Rectal smooth muscle tissue (tissue), 1 donor: ENCODE data around the gene PARD6B.
"Not testable (repeated sequence)": the region's sequence is repeated elsewhere in the genome, so short reads cannot be mapped to it uniquely, and the experiment has no call there.

Experiments
- H3K27ac ChIP-seq: one replicate; pipeline ENCODE4 v1.7.0; 2013; ENCODE audit warnings: low read depth, low read length, inconsistent platforms
- H3K27me3 ChIP-seq: one replicate; pipeline ENCODE4 v1.7.0; 2013; ENCODE audit warnings: low read length; ENCODE audit not compliant: control insufficient read depth, insufficient read depth
- H3K36me3 ChIP-seq: one replicate; pipeline ENCODE4 v1.7.0; 2013; ENCODE audit warnings: low read length; ENCODE audit not compliant: control insufficient read depth, insufficient read depth
- H3K4me1 ChIP-seq: one replicate; pipeline ENCODE4 v1.7.0; 2013; ENCODE audit warnings: low read length; ENCODE audit not compliant: control insufficient read depth, insufficient read depth
- H3K4me3 ChIP-seq: one replicate; pipeline ENCODE4 v1.7.0; 2013; ENCODE audit warnings: low read length
- H3K9ac ChIP-seq: one replicate; pipeline ENCODE4 v1.7.0; 2013; ENCODE audit warnings: low read length

The PARD6B gene

DNA sequence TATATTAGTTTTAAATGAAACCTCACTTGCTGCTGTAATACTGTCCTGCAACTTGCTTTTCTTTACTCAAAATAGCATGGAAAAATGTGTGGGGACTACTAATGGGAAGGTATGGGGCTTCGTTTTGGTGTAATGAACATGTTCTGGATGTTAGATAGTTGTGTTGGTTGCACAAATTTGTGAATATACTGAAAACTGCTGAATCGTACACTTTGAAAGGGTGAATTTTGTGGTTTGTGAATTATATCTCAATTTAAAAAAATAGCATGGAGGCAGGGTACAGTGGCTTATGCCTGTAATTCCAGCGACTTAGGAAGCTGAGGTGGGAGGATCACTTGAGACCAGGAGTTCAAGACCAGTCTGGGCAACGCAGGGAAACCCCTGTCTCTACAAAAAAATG, 65.8 kb downstream of the PARD6B start:
- H3K36me3 ChIP-seq: no peaks in the 10 kb centered on the region
- no peak overlapping the region for H3K9ac ChIP-seq
- no peak overlapping the region for H3K27ac ChIP-seq
- peaks cover 2% of the 10 kb centered on the region for H3K4me1 ChIP-seq
- no peak overlapping the region for H3K4me3 ChIP-seq
- H3K27me3 ChIP-seq: no peaks in the 10 kb centered on the region

DNA sequence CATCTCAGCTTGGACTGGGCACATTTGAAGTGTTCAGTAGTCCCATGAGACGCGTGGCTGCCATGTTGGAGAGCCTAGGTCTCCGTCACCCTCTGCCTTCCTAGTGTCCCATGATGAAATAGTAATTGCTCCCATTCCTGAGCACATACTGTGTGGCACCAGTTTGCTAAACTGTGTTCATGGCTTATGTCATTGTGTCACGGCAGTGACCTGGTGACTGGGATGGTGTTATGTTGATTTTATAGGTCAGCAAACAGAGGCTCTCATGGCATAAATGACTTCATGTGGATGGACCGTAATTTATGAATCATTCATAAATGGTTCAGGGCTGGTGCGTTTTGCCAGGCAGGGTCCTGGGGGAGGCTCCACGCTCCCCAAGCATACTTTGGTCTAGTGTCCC, 67.3 kb downstream of the PARD6B start:
- H3K27ac ChIP-seq: no peak overlapping the region
- H3K9ac ChIP-seq: no peak overlapping the region
- no peaks in the 10 kb centered on the region for H3K36me3 ChIP-seq
- no peak overlapping the region for H3K4me3 ChIP-seq
- peaks cover 2% of the 10 kb centered on the region for H3K4me1 ChIP-seq
- no peaks in the 10 kb centered on the region for H3K27me3 ChIP-seq

DNA sequence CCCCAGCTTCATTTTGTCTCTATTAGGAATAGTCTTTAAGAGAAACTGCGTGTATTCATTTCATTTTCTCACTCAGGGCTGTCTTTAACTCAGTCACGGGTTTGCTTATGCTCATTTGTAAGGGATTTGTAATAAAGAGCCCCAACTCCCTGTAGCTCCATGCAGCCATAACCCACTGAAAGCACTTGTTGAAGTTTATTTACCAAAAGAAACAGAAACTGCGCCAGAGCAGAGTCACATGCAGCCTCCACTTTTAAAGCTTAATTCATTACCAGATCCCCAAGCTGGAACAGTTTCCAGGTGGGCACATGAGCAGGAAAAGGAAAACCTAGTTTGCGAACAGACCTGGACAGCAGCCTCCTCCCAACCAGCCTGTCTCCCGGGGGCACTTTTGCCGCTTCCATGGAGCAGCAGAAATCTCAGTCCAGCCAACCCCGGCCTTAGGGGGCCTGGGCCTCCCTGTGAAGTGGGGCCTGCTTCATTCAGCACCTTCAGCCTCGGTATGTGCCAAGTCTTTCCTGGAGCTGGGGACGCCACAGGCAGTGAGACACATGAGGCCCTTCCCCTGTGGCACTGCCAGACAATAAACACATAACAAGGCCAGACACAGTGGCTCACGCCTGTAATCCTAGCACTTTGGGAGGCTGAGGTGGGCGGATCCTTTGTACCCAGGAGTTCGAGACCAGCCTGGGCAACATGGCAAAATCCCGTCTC, 68.0 kb downstream of the PARD6B start:
- Histone ChIP-seq H3K36me3 (no peaks in the 10 kb centered on the region), H3K4me1 (no peaks in the 10 kb centered on the region), H3K27ac (no peak overlapping the region), H3K9ac (no peak overlapping the region), H3K4me3 (no peak overlapping the region), H3K27me3 (no peaks in the 10 kb centered on the region)

DNA sequence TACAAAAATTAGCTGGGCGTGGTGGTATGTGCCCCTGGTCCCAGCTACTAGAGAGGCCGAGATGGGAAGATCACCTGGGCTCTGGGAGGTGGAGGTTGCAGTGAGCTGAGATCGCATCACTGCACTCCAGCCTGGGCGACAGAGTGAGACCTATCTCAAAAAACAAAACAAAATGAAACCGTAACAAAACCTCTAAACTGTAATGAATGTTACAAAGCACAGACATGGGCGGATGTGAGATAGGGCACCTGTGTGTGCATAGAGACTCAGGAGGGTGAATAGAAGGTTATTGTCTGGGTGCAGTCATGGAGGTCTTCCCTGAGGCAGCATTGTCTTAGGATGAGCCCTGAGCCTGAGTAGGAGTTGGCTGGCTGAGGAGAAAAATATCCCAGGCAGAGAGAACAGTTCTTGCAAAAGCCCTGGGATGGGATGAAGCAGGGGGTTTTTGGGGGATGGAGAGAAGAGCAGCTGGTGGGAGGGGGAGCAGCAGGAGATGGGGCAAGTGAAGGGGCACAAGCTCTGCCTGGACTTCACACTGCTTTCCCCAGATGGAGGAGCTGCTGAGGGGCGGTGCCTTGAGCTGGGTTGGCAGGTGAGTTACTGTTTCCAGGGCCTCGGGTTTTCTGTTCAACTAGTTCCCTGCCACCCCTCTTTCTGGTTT, 68.6 kb downstream of the PARD6B start:
- no peak overlapping the region for H3K4me3 ChIP-seq
- H3K27ac ChIP-seq: no peak overlapping the region
- no peaks in the 10 kb centered on the region for H3K4me1 ChIP-seq
- H3K36me3 ChIP-seq: no peaks in the 10 kb centered on the region
- H3K9ac ChIP-seq: no peak overlapping the region
- no peaks in the 10 kb centered on the region for H3K27me3 ChIP-seq

DNA sequence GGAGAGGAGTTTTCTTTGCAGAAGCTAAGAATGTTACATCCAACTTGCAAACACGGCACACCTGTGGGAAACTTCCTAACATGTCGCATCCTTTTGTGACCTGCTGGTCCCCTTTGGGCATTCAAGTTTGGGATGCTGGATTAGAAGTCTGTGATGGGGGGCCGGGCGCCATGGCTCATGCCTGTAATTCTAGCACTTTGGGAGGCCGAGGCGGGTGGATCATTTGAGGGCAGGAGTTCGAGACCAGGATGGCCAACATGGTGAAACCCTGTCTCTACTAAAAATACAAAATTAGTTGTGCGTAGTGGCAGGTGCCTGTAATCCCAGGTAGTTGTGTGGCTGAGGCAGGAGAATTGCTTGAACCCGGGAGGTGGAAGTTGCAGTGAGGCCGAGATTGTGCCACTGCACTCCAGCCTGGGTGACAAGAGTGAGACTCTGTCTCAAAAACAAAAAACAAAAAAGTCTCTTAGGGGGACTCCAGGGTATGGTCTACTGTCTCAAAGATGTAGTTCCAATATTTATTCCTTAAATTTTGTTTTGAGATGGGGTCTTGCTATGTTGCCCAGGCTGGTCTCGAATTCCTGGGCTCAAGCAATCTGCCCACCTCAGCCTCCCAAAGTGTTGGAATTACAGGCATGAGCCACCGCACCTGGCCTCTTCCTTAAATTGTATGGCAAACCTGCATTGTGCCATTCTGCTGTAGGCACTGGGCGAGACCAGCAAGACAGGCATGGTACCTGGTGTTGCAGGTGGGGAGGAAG, 69.8 kb downstream of the PARD6B start:
- H3K9ac ChIP-seq, H3K36me3 ChIP-seq, H3K4me3 ChIP-seq, H3K27me3 ChIP-seq, H3K27ac ChIP-seq, H3K4me1 ChIP-seq: not testable (repeated sequence)

DNA sequence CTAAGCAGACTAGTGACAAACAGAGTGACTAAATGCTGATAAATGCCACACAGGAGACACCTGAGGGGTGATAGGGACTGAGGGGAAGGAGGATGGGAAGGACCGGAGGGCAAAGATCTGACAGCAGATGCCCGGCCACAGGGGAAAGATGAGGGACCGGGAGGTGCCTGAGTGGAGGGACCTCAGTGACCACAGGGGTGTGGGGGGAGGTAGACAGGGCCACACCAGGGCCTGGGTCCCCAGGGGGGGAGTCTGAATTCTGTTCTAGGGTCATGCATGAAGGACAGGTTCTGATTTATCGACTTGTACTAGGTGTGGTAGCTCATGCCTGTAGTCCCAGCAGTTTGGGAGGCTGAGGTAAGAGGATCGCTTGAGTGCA, 70.4 kb downstream of the PARD6B start:
- no peak overlapping the region for H3K27ac ChIP-seq
- H3K9ac ChIP-seq: no peak overlapping the region
- no peak overlapping the region for H3K4me3 ChIP-seq
- no peaks in the 10 kb centered on the region for H3K27me3 ChIP-seq
- H3K36me3 ChIP-seq: no peaks in the 10 kb centered on the region
- H3K4me1 ChIP-seq: no peaks in the 10 kb centered on the region

DNA sequence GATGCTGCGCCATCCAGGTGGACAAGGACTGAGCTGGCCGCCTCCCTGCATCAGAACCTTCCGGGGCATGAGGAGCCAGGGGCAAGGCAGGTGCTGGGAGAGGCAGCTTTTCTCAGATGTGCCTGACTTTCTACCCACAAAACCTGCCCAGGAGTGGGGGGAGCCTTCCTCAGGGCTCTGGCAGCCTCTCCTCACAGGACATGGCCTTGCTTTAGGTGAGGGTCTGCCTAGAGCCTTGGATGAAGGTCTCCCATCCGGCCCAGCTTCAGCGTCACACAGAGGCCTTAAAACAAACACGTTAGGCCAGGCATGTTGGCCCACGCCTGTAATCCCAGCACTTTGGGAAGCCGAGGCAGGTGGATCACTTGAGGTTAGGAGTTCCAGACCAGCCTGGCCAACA, 70.9 kb downstream of the PARD6B start:
- Histone ChIP-seq H3K9ac (no peak overlapping the region), H3K27me3 (no peaks in the 10 kb centered on the region), H3K27ac (no peak overlapping the region), H3K4me1 (no peaks in the 10 kb centered on the region), H3K4me3 (no peak overlapping the region), H3K36me3 (no peaks in the 10 kb centered on the region)

DNA sequence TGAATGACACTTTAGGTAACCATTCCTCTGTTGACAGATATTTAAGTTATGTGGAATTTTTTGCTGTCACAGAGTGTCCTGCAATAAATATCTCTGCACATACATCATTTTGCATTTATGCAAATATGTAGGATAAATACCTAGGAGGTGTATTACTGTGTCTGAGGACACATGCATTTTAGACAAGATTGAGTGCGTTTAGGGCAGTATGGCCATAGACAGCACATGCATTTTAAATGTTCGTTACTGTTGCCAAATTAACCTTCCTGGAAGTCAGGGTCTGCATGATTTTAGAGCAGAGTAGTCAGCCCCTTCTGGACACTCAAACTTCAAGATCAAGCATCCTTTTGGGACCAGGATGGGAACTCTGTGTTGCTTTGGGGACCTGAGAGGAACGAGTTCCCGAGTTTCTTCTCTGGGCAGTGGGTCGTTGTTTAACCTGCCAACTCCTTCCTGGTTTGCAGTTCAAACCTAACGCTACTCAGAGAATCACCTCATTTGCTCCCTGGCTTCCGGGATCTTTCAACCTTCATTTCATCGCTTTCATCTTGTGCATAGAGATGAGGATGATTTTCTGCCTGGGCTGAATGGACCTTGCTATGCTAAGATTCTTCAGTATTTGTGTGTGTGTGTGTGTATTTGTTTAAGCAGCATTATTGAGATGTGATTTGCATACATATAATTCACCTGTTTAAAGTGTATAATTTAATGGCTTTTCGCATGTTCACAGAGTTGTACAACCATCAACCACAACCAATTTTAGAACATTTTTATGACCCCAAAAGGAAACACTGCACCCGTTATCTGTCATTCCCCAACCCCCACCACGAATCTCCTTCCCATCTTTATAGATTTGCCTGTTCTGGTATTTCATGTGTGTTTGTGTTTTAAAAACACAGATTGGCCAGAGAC, 73.3 kb downstream of the PARD6B start:
- Histone ChIP-seq H3K4me3 (no peak overlapping the region), H3K27ac (no peak overlapping the region), H3K9ac (no peak overlapping the region), H3K36me3 (no peaks in the 10 kb centered on the region), H3K27me3 (no peaks in the 10 kb centered on the region), H3K4me1 (no peaks in the 10 kb centered on the region)

DNA sequence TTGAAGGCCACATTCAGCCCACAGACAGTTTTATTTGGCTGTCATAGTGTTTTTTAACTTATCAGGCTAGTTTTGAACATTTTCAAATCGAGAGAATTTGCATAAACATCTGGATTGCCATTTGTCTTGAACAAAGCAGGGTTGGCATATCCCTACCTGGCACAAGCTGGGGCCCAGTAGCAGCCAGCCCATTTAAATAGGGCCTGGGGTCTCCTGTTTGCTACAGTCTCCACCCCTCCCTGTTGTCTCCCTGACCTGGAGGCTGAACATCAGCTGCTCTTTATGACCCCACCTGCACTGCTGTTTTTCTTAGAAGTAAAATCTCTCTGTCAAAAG, 73.9 kb downstream of the PARD6B start:
- Histone ChIP-seq H3K36me3 (no peaks in the 10 kb centered on the region), H3K4me3 (no peak overlapping the region), H3K27me3 (no peaks in the 10 kb centered on the region), H3K27ac (no peak overlapping the region), H3K4me1 (no peaks in the 10 kb centered on the region), H3K9ac (no peak overlapping the region)

DNA sequence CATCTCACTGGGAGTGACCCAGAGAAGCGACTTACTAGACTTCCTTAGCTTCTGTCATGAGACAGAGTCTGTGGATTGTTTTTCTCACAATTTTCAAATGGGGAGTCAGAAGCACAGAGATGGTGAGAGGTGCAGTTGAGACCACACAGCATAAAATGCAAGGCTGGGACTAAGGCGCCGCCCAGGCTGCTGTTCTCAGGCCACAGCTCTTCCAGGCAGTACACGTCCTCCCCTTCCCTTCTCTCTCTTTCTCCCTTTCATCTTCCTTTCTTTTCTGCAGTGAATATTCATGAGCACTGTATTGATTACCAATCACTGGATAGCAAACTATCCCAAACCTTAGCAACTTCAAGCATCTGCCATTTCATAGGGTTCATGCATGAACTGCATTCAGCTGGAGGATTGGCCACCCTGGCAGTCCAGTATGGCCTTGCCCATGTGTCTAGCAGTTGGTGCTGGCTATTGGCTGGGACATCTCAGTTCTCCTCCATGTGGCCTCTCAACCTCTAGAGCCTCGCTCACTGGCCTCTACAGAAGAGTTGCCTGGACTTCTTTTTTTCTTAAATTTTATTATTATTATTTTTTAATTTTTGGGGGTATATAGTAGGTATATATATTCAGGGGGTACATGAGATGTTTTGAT, 74.9 kb downstream of the PARD6B start:
- H3K9ac ChIP-seq: no peak overlapping the region
- H3K27me3 ChIP-seq: no peaks in the 10 kb centered on the region
- H3K4me1 ChIP-seq: no peaks in the 10 kb centered on the region
- no peak overlapping the region for H3K4me3 ChIP-seq
- no peak overlapping the region for H3K27ac ChIP-seq
- no peaks in the 10 kb centered on the region for H3K36me3 ChIP-seq
